MM.1S (cell line): ENCODE results near the gene SAXO1.

Source experiments
- DNase-seq: peaks from one replicate; pipeline ENCODE4 v3.0.0-alpha.2; 2015
- H2AFZ ChIP-seq: fragments of 300-600 bp; sonication (generic); 2 replicates; pipeline ENCODE4 v1.6.0; 2016; ENCODE audit warnings: antibody characterized with exemption, low read length
- H3F3A ChIP-seq: fragments of 300-600 bp; sonication (generic); 2 replicates; pipeline ENCODE4 v1.6.1; 2016; ENCODE audit warnings: mild to moderate bottlenecking, antibody characterized with exemption, low read length, moderate library complexity, mixed read lengths; ENCODE audit not compliant: insufficient read depth
- H3K27ac ChIP-seq: fragments of 300-600 bp; sonication (generic); 2 replicates; pipeline ENCODE4 v1.5.1; 2016; ENCODE audit warnings: mild to moderate bottlenecking, low read length
- H3K27me3 ChIP-seq: fragments of 300-600 bp; sonication (generic); replicated peaks from 2 replicates; pipeline ENCODE4 v1.6.0; 2016; ENCODE audit warnings: low read length; ENCODE audit not compliant: insufficient read depth
- H3K36me3 ChIP-seq: fragments of 300-600 bp; sonication (generic); replicated peaks from 2 replicates; pipeline ENCODE4 v1.6.1; 2016; ENCODE audit warnings: mild to moderate bottlenecking, low read length, mixed read lengths; ENCODE audit not compliant: insufficient read depth
- H3K4me1 ChIP-seq: fragments of 300-600 bp; sonication (generic); 2 replicates; pipeline ENCODE4 v1.6.1; 2016; ENCODE audit warnings: low read length, mixed read lengths
- H3K4me2 ChIP-seq: fragments of 300-600 bp; sonication (generic); 2 replicates; pipeline ENCODE4 v1.6.0; 2016; ENCODE audit warnings: low read depth, low read length
- H3K4me3 ChIP-seq: fragments of 300-600 bp; sonication (generic); 2 replicates; pipeline ENCODE4 v1.5.1; 2016; ENCODE audit warnings: low read length, mixed read lengths
- H3K79me2 ChIP-seq: fragments of 300-600 bp; sonication (generic); 2 replicates; pipeline ENCODE4 v1.6.1; 2016; ENCODE audit warnings: mixed run types, low read length, mixed read lengths
- H3K9ac ChIP-seq: fragments of 300-600 bp; sonication (generic); 2 replicates; pipeline ENCODE4 v1.6.1; 2016; ENCODE audit warnings: low read length, mixed read lengths
- H3K9me2 ChIP-seq: fragments of 300-600 bp; sonication (generic); replicated peaks from 2 replicates; pipeline ENCODE4 v1.6.1; 2016; ENCODE audit warnings: mild to moderate bottlenecking, low read length, mixed read lengths; ENCODE audit not compliant: insufficient read depth
- H3K9me3 ChIP-seq: fragments of 300-600 bp; sonication (generic); replicated peaks from 2 replicates; pipeline ENCODE4 v1.6.1; 2016; ENCODE audit warnings: mild to moderate bottlenecking, low read length, mixed read lengths; ENCODE audit not compliant: insufficient read depth
- H4K20me1 ChIP-seq: fragments of 300-600 bp; sonication (generic); 2 replicates; pipeline ENCODE4 v1.6.1; 2016; ENCODE audit warnings: mild to moderate bottlenecking, low read length, moderate library complexity, mixed read lengths; ENCODE audit not compliant: insufficient read depth
- EZH2 ChIP-seq: fragments of 300-600 bp; sonication (generic); optimal IDR thresholded peaks from 2 replicates; pipeline ENCODE3; 2017; ENCODE audit warnings: low read depth, mild to moderate bottlenecking, antibody characterized with exemption, low read length, mixed read lengths
- EZH2phosphoT487 ChIP-seq: fragments of 300-600 bp; sonication (generic); IDR thresholded peaks from 2 replicates; pipeline ENCODE4 v1.6.1; 2018; ENCODE audit warnings: antibody characterized with exemption, low read length
- TF ChIP-seq, protein P1 (sequence below): fragments of 300-600 bp; sonication (generic); IDR thresholded peaks from 2 replicates; pipeline ENCODE4 v1.5.1; 2016; ENCODE audit warnings: antibody characterized with exemption, low read length, mixed read lengths

SAXO1 gene

DNA sequence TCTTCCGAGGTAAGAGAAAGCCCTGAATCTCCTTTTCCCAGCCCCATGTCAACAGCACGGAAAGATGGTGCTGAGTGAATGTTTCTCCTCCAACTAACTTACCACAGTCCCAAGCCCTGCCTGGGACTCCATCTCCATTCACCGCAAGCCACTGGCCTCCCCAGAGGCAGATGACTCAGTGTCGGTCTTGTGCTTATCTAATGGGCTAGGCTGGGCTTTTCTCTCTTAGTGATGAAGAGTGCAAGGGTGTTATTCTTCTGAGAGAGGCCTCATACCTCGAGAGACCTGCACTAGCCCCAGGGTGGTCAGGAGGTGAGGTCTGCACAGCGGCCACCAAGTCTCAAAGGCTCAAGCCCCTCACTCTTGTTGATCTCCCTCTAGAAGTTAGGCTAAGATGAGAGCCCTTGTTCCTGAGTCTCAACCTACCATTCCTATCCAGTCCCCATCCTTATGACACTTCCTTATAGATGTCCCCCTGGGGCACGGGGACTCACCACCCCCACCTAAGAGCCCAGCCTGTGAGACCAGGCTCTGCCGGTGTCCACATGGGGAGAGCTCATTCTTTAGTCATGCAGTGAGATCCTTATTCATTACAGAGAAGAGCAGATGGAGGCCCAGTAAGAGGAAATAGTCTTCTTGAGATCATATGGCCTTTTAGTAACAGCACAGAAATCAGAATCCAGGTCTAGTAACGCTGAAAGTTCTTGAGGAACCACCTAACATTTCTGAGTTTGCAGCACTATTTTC is 127.0 kb downstream of the SAXO1 start:
- no peak for DNase-seq
- no peaks in the 10 kb centered on the region for H3K79me2 ChIP-seq
- no peaks in the 10 kb centered on the region for H3K36me3 ChIP-seq
- no peak overlapping the region for H3K4me2 ChIP-seq
- no peaks in the 10 kb centered on the region for H4K20me1 ChIP-seq
- no peaks in the 10 kb centered on the region for H3F3A ChIP-seq
- H2AFZ ChIP-seq = no peak overlapping the region
- H3K9ac ChIP-seq = no peak overlapping the region
- H3K27me3 ChIP-seq = no peaks in the 10 kb centered on the region
- TF ChIP-seq EZH2 (no peak), EZH2phosphoT487 (no peak)
- TF ChIP-seq, protein P1, sequence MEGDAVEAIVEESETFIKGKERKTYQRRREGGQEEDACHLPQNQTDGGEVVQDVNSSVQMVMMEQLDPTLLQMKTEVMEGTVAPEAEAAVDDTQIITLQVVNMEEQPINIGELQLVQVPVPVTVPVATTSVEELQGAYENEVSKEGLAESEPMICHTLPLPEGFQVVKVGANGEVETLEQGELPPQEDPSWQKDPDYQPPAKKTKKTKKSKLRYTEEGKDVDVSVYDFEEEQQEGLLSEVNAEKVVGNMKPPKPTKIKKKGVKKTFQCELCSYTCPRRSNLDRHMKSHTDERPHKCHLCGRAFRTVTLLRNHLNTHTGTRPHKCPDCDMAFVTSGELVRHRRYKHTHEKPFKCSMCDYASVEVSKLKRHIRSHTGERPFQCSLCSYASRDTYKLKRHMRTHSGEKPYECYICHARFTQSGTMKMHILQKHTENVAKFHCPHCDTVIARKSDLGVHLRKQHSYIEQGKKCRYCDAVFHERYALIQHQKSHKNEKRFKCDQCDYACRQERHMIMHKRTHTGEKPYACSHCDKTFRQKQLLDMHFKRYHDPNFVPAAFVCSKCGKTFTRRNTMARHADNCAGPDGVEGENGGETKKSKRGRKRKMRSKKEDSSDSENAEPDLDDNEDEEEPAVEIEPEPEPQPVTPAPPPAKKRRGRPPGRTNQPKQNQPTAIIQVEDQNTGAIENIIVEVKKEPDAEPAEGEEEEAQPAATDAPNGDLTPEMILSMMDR = no peak
- no peaks in the 10 kb centered on the region for H3K9me3 ChIP-seq
- no peaks in the 10 kb centered on the region for H3K4me1 ChIP-seq
- no peak overlapping the region for H3K4me3 ChIP-seq
- H3K27ac ChIP-seq = no peak overlapping the region
- no peaks in the 10 kb centered on the region for H3K9me2 ChIP-seq

DNA sequence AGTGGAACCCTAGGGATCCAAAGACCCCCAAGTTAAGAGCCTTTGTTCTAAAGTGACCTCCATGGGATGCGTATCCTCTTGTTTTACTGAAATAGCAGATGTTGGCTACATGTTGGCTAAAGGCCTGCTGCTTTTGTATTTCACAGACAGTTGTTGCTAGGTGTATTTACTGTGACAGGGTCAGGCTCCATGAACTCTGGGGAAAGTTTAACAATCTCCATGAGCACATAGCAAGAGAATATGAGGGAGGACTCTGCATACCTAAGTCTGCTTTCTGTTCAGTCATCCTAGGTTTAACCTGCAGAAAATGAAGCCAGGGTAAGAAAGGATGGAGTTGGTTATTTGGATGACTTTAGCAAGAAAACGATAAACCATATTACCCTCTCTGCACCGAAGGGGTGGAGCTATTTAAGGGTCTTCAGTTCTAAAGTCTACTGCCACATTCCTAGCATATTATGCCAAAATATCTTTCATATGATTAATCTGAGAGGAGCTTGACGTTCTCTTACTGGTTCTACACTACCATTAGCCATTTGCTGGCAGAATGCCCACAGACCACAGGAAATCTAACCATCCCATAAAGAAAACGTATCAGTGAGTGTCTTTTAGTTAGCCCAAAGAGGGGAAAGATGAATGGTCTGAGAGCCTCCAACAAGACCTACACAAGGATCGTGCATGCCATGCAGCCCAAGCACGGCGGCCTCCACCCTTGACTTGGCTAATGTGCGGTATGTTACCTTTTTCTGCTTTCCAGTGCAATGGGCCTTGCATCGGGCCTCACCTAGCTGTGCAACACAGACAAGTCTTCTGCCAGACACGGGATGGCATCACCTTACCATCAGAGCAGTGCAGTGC is 127.8 kb downstream of the SAXO1 start:
- H3K79me2 ChIP-seq = no peaks in the 10 kb centered on the region
- H4K20me1 ChIP-seq = no peaks in the 10 kb centered on the region
- no peak for DNase-seq
- H3K9me2 ChIP-seq = no peaks in the 10 kb centered on the region
- no peak overlapping the region for H3K4me2 ChIP-seq
- no peaks in the 10 kb centered on the region for H3F3A ChIP-seq
- TF ChIP-seq, protein P1 = no peak
- TF ChIP-seq EZH2 (no peak), EZH2phosphoT487 (no peak)
- H3K4me1 ChIP-seq = no peaks in the 10 kb centered on the region
- H3K36me3 ChIP-seq = no peaks in the 10 kb centered on the region
- no peak overlapping the region for H3K4me3 ChIP-seq
- H3K9ac ChIP-seq = no peak overlapping the region
- H2AFZ ChIP-seq = no peak overlapping the region
- H3K9me3 ChIP-seq = no peaks in the 10 kb centered on the region
- no peaks in the 10 kb centered on the region for H3K27me3 ChIP-seq
- no peak overlapping the region for H3K27ac ChIP-seq

DNA sequence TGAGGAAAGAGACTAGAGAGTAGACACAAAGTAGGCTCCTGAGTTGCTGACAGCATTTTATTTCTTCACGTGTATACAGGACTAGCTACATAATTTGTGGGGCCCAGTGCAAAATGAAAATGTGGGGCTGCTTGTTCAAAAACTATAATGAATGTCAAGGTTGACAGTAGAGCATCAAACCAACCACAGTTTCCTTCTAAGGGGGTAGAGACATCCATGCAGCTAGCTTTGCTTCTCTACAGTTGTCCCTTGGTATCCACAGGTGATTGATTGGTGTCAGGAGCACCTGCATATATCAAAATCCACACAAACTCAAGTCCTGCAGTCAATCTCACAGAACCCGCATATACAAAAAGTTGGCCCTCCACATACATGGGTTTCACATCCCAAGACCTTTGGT is 129.6 kb downstream of the SAXO1 start:
- Histone ChIP-seq H3K4me3 (no peak overlapping the region), H4K20me1 (no peaks in the 10 kb centered on the region), H3K9me2 (no peaks in the 10 kb centered on the region), H3K27me3 (no peaks in the 10 kb centered on the region), H3K27ac (no peak overlapping the region), H3K36me3 (no peaks in the 10 kb centered on the region), H3K9me3 (no peaks in the 10 kb centered on the region), H3K4me2 (no peak overlapping the region), H2AFZ (no peak overlapping the region), H3K79me2 (no peaks in the 10 kb centered on the region), H3F3A (no peaks in the 10 kb centered on the region), H3K9ac (no peak overlapping the region), H3K4me1 (no peaks in the 10 kb centered on the region)
- DNase-seq = no peak
- TF ChIP-seq EZH2phosphoT487 = no peak
- TF ChIP-seq EZH2 = no peak
- TF ChIP-seq, protein P1 = no peak
